HG02763 (cell line): ENCODE data around the gene GPR137.

Experiments
- ATAC-seq: cut with Tn5 transposase; IDR thresholded peaks from one replicate; pipeline ENCODE4 v1.9.1; 2021; ENCODE audit warnings: mild to moderate bottlenecking, moderate library complexity; ENCODE audit not compliant: unreplicated experiment

Gene GPR137

DNA sequence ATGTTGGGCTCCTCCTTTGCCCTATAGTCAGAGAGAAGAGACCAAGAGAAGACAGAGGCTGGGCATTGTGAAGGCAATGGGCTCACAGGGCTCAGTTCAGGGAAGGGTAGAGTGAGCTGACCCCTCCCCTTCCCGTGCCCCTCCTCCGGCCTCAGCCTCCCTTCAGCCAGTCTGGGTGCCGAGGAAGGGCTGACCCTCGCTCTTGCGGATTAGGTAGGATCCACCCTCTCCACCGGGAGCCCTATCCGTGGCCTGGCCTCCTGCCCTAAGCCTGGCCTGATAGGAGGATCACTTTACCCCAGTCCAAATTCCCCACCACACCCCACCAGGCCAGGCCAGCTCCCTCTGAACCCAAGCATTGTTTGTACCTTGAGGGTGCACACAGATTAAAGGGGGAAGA is 37.1 kb upstream of the GPR137 start:
- no peak for ATAC-seq

DNA sequence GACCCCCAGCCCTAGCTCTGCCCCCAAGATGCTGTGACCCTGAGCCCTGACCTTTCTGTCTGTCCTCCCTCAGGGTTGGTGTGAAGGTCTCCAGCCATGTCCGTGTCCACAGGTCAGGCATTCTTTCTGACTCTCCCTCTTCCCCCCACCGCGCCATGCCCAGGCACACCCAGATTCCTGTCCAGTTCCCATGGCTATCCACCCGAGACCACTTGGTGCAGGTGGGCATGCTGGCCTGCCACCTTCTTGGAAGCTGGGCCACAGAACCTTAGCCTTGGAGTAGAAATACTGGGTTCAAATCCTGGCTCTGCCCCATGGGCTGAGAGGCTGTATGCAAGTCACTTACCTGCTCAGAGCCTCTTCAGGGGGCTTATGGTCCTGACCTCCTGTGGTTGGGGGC is 36.6 kb upstream of the GPR137 start:
- ATAC-seq = no peak

DNA sequence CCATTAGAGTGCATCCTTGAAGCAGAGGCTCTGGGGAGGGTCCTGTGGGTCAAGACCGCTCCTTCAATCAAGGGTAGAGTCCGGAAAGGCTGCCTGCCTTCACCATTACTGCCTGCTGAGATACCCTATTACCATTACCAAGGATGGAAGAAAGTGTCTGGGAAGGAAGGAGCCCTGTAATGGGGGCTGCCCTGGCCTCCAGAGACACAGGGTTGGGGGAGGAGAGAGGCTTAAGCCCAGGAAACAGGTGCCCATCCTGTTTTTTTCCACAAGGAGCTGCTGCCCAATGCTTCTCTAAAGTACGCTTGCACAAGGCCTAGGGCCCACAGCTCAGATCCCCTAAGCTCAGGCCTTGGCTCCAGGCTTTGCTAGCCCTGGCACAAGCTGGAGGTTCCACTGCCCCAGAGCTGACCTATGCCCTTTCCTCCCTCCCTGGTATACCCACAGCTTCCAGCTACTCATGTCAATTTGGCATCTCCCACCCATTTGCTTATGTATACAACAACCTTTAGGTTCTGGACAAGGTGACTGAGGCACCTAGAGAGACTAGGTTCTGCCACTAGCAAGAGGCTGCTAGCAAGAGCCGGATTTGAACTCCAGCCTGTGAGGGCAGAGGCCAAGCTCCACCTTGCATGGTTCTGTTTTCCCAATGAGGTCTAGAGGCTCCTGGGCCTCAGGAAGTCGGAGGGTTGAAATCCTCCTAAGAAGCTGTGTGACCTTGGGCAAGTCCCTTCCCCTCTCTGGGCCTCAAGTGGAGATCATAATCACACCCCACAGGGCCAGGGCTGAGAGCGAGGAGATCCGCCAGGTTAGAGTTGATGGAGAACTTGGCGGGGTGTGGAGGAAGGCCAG is 35.9 kb upstream of the GPR137 start:
- ATAC-seq = no peak

DNA sequence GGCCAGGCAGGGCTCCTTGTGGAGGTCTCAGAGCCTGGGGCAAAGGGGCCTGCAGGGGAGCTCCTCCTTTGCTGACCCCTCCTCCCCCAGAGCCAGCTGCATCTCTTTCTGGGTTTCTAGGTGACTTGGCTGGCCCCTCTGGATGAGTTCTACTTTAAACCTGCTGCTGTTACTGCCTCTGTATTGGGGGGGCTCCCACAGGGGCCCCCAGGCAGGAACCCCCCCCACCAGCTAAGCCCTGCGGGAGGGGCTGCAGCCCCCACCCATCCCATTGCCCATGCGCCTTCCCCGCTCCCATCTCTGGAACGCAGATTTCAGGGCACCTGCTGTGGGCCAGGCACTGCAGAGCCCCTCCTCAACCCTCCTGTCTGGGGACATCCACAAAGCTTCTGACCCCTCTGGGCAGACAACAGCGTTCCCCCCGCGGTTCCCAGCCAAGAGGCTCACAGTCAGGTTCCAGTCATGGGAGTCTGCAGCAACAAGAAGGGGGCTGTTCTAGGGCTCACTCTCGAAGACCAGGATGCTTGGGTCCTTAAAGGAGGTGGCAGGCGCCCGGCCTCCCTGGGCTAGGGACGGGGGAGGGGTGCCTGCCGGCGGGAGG is 35.1 kb upstream of the GPR137 start:
- ATAC-seq = no peak

DNA sequence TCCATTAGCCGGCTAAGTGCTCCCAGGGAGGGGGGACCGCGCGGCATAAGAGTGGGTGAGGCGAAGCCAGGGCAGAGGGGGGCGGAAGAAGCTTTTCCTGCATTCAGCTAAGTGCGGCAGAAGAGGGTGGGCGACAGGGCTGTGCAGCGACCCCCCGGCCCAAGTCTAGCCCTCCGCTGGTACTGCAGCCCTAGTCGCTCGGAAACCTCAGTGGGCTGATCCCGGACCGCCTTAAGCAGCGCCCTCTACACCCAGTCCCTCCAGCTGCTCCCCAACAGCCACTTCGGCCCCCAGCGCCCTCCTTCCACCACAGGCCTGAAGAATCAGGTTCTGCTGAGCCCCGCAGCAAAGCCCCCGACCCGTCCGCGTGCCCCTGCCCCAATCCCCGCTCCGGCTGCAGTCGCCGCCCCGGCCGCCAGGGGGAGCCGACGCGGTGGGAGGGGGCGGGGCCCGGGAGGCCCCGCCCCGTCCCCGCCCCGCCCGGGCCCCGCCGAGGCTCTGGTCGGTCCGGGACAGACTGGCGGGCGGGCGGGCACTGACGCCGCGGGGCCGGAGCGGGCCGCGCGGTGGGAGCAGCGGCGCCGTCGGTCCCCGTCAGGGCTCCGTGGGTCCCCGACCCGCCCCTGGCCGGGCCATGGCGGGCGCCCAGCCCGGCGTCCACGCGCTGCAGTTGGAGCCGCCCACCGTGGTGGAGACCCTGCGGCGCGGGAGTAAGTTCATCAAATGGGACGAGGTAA is 34.5 kb upstream of the GPR137 start, which contains the start of gene PLCB3:
Gene PLCB3, plus strand, starts transcription at position 515 of the 737 bp plus-strand sequence. Its CDS starts 120 bp downstream, at position 635.
- ATAC-seq = no peak

DNA sequence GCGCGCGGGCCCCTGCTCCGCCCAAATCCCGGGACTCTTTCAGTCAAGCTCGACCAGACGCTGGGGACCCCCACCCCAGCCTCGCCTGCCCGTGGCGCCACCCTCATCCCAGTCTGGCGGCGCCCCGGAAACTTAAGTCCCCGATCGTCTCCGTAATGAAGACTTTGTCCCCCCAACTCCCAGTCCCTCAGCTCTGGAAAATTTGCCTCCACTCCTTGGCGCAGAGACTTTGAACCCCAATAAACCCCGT is 34.0 kb upstream of the GPR137 start:
- no peak for ATAC-seq

DNA sequence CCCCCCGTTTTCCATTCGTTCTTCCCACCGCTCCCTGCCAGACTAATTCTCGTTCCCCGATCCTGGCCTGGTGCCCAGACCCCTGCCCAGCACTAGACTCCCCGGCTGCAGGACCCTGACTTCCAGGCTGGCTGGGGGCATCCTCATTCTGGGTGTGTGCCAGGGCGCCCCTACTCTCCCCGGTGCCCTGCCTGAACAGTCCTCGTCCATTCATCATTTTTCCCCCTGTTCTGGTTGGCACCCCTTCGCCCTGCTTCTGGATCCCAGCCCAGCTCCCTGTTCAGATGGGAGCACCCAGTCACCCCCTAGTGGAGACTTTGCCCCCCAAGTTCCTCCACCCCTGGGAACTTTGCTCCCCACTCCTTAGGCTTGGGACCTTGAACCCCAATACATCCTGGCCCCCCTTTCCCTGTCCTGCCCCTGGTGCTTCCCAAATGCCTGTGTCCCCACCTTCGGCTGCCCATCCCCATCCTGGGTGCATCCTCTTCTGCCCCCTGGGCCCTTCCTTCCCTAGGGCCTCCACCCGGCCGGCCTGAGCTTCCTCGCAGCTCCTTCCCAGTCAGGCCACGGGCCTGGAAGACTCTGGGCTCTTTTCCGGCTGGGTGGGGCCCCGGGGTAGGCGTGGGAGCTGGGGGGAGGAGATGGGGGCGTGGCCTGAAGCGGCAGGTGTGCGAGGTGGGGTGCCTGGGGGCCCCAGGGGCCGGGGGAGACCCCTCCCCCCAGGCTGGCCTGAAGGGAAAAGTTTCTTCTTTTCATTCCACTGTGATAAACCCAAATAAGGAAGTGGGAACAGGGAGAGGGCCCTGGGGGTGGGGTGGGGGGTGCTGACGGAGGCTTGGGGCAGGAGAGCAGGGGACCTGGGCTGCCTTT is 33.4 kb upstream of the GPR137 start:
- ATAC-seq = no peak

DNA sequence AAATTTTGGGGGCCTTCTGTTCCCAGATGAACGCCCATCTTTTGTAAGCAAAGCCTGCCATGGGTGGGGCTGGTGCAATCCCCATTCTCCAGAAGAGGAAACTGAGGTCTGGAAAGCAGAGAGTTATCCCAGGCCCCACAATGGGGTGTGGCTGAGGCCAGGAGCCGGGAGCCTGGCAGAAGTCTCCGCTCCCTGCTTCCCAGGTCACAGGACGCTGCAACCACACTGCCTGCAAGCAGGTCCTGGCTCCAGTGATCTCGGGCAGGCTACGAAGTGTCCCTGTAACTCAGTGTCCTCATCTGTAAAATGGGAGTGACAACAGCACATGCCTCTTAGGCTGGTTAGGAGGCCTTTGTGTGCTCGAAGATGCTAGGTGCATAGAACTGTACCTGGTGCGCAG is 32.6 kb upstream of the GPR137 start:
- ATAC-seq = no peak

DNA sequence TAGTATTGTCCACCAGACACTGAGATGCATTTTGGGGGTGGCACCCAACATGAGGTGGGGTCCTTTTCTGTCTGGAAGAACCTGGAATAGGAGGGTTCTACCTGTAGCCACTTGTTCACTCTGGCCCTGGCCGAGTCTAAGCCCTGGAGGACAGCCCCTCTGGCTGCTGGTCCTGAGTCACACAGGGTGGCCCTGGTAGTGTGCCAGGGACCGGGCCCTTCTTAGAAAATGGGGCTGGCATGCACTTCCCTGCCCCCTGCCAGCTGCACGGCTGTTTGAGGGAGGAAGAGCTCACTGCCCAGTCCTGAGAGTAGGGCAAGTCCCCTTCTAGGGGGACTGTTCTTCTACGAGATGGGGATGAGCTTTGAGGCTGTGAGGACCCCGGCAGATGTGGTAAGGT is 32.2 kb upstream of the GPR137 start:
- no peak for ATAC-seq

DNA sequence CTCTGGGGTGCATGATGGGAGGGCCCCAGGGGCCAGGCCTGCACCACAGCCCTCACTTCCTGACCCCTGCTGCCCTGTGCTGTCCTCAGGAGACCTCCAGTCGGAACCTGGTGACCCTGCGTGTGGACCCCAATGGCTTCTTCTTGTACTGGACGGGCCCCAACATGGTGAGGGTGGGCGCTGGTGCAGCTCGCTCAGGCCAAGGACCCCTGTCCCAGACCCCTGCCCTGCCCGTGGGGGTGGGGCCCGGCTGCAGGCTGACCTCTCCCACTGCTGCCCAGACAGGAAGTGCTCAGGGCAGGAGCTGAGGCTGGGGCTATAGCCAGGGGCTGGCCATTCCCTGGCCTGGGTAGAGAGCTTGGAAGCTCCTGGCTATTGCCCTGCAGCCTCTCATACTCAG is 31.3 kb upstream of the GPR137 start:
- no peak for ATAC-seq

DNA sequence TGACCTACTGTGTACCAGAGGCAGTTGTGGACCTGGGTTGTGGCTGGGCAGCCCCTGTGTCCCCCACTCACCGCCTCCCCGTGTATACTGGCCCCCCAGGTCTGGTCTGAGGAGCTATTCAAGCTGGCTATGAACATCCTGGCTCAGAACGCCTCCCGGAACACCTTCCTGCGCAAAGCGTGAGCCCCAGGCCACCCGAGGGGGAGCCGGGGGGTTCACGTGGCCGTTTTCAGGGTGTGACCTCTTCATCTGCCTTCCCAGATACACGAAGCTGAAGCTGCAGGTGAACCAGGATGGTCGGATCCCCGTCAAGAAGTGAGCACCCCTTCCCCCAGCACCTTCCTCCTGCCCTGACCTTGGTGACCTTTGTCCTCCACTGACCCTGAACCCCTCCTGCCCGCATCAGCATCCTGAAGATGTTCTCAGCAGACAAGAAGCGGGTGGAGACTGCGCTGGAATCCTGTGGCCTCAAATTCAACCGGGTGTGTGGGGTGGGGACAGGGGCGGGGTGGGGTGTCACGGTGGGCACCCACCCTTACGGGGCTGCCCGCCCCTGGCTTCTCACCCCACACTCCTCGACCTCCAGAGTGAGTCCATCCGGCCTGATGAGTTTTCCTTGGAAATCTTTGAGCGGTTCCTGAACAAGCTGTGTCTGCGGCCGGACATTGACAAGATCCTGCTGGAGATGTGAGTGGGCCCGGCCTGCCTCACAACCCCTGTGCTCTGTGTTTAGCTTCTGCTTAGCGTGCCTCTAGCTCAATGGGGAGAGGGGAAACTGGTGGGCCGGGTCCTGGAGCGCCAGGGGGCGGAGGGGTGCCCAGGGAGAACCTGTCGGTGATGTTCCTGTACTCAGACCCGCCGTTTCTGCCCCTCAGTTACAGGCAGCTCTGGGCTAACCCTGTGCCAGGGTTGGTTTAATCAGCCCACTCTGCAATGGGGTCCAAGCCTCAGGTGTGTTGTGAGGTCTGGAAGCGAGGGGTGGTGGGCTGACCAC is 30.2 kb upstream of the GPR137 start:
- ATAC-seq = no peak

DNA sequence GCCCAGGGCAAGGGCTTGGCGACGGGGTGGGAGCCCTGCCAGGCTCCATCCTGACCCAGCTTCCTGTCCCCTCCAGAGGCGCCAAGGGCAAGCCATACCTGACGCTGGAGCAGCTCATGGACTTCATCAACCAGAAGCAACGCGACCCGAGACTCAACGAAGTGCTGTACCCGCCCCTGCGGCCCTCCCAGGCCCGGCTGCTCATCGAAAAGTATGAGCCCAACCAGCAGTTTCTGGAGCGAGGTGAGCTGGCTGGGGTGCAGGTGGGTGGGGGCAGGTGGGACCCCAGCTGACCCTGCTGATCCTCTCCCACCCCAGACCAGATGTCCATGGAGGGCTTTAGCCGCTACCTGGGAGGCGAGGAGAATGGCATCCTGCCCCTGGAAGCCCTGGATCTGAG is 29.3 kb upstream of the GPR137 start:
- no peak for ATAC-seq

DNA sequence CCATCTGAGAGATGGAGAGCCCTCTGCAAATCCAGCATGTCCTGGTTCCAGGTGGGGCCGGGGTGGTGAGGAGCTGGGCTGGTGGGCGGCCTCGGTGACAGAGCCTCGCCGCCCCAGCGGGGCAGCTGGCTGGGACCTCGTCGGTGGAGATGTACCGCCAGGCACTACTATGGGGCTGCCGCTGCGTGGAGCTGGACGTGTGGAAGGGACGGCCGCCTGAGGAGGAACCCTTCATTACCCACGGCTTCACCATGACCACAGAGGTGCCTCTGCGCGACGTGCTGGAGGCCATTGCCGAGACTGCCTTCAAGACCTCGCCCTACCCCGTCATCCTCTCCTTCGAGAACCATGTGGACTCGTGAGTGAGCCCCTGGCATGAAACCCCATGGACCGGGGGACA is 27.3 kb upstream of the GPR137 start:
- ATAC-seq = no peak

DNA sequence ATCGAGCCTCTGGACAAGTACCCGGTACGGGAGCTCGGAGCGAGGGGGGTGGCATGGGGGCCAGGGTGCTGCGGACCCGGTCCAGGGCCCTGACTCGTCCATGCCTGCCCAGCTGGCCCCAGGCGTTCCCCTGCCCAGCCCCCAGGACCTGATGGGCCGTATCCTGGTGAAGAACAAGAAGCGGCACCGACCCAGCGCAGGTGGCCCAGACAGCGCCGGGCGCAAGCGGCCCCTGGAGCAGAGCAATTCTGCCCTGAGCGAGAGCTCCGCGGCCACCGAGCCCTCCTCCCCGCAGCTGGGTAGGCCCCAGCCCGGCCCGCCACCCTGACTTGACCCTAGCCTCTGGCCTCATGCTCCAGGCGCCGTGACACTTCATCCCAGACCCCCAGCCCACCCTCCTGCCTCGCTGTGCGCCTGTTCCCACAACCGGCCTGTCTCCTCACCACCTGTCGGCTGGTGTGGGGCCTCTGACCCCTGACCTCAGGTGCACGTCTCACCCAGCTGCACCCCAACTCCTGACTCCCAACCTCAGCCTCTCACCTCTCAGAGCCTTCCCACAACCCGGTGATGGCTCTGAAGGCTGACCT is 26.6 kb upstream of the GPR137 start:
- no peak for ATAC-seq

DNA sequence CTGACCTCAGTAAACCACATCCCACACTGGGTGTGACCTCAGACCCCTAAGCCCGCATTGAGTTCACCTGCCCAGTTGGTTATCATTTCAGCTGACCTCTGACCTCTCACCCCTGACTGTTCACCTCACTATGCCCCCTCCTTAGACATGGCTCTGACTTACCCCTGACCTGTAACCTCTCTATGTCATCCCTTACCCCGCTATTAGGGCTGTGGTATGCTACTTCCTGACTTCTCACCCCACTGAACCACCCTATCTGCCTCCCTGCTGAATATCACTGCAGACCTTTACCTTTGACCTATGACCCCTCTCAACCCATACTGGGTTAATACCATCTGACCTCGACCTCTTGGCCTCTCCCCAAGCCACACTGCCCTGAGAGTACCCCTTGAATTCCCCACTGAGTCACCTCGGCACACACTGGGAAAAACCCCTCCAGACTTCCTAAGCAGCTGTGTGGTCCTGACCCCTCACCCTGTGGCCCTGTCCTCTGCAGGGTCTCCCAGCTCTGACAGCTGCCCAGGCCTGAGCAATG is 26.0 kb upstream of the GPR137 start:
- ATAC-seq = no peak

DNA sequence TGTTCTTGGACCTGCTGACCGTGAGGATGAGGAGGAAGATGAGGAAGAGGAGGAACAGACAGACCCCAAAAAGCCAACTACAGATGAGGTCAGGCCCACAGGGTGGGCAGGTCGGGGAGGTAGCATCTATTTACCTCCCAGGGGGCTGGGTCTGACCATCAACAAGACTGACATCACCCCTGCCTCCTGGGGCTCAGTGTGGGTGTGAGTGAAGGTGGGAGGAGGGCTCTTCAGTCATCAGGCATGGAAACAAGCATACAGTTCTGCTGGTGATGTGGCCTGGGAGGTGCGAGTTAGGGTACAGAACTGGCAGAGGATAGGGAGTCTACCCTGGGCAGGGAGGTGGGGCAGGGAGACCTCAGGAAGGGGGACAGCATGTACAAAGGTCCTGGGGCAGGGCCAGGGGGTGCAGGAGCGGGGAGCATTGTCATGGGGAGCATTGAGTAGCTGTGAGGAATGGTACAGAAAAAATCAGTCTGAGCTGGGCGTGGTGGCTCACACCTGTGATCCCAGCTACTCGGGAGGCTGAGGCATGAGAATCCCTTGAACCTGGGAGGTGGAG is 25.4 kb upstream of the GPR137 start:
- no peak for ATAC-seq

DNA sequence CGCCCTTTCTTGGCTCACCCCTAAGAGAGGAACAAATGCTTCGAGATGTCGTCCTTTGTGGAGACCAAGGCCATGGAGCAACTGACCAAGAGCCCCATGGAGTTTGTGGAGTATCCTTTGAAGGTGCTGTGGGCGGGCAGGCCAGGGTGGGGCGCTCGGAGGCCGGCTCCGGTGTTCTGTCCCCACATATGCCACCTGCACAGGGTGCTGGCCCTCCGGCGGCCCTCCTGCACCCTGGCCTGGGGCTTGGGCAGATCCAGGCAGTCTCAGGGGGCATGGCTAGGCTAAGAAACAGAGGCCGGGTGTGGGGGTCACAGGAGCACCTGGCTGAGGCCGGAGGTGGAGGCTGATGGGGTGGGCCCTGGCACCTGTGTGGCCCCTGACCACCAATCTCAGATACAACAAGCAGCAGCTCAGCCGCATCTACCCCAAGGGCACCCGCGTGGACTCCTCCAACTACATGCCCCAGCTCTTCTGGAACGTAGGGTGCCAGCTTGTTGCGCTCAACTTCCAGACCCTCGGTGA is 24.0 kb upstream of the GPR137 start:
- ATAC-seq = no peak

DNA sequence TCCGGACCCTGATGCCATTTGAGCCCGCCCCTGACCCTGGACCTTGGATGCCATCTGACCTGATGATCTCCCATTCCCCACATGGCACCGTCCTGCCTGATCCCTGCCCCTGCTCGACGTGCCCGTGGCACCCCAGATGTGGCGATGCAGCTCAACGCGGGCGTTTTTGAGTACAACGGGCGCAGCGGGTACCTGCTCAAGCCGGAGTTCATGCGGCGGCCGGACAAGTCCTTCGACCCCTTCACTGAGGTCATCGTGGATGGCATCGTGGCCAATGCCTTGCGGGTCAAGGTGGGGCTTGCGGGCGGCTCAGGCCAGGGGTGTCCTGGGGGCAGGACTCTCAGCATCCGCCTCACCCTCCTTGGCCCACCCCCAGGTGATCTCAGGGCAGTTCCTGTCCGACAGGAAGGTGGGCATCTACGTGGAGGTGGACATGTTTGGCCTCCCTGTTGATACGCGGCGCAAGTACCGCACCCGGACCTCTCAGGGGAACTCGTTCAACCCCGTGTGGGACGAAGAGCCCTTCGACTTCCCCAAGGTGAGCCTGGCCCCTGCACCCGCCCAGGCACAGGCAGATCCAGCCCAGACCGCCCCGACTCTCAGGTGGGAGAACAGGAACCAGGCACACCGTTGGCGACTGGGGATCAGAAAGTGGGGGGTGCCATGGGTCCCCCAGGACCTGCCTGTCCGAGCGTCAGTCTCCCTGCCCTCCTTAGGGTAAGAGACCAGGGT is 23.2 kb upstream of the GPR137 start:
- ATAC-seq = no peak
